ENCODE results near the gene CTIF. TPM values are rescaled to one million over a fixed set of nuclear protein-coding genes. Genes with fewer than 3 reads are reported as not detected.

CTIF gene
- polyA plus RNA-seq, 3 donors = 0.38 to 8.7 (median 1.2) TPM

DNA sequence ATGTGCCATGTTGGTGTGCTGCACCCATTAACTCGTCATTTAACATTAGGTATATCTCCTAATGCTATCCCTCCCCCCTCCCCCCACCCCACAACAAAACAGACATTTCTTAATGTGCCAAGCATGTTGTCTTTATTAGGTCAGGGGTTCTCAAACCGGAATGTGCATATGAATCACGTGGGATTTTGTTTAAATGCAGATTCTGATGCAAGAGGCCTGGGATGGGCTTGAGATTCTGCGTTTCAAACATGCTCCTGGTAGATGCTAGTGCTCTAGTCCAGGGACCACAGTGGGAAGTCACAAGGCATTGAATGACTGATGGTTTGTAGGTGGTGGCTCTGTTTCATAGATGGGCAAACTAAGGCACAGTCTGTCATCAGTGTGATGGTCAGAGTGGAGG is 227.2 kb downstream of the CTIF start:
- H3K27me3 ChIP-seq (ENCODE audit: control insufficient read depth in 2 of 2, insufficient read depth in 2 of 2, low read length in 2 of 2) = no peaks in the 10 kb centered on the region
- intact Hi-C loops (cut with micrococcal nuclease) = loop anchor here in 1 of 2 donors (10.0 kb wide), 1 partner anchor 61 kb away; no protein-coding TSS in a partner anchor
- no peaks in the 10 kb centered on the region for H4K20me1 ChIP-seq (ENCODE audit: insufficient read depth, low read length)
- peaks cover 3 to 10% of the 10 kb centered on the region in 2 donors for H3K4me1 ChIP-seq (ENCODE audit: control insufficient read depth in 1 of 2, insufficient read depth in 2 of 2, low read length in 2 of 2)
- peaks cover 0 to 44% of the 10 kb centered on the region in 2 donors for H3K36me3 ChIP-seq (replicated peaks in 1 of 2; ENCODE audit: control insufficient read depth in 1 of 2, insufficient read depth in 2 of 2, low read length in 2 of 2)
- no peak overlapping the region for H2AFZ ChIP-seq (ENCODE audit: insufficient read depth, low read depth, low read length, poor library complexity, severe bottlenecking)
- no peaks in the 10 kb centered on the region for H3K9me3 ChIP-seq (replicated peaks in 1 of 2; ENCODE audit: control insufficient read depth in 1 of 2, insufficient read depth in 1 of 2, low read length in 2 of 2)
- Mint-ChIP-seq H3K9me3 (peaks cover 0 to 3% (median 0%) of the 10 kb centered on the region in 7 donors), H3K27ac (no peak overlapping the region), H3K4me3 (no peak overlapping the region), H3K4me1 (peaks cover 17% of the 10 kb centered on the region), H3K36me3 (peaks cover 61 to 63% of the 10 kb centered on the region in 2 donors), H3K27me3 (ENCODE audit: low read depth in 3 of 3) (peaks cover 0 to 2% (median 1%) of the 10 kb centered on the region in 3 donors)
- H3K4me2 ChIP-seq (replicated peaks; ENCODE audit: extremely low read depth, low read length, poor library complexity, severe bottlenecking) = no peak overlapping the region
- no peak overlapping the region for H3K9ac ChIP-seq (ENCODE audit: insufficient read depth, low read length, poor library complexity, severe bottlenecking)
- 97% methylated on average over 3 of the region's 4 CpGs for WGBS (ENCODE audit: insufficient coverage)
- H3K27ac ChIP-seq (ENCODE audit: low read depth in 1 of 2, low read length in 2 of 2) = no peak overlapping the region
- no peak for DNase-seq
- H3K4me3 ChIP-seq (replicated peaks in 1 of 3; ENCODE audit: low read depth in 2 of 3, low read length in 3 of 3) = no peak overlapping the region
- no peaks in the 10 kb centered on the region for H3K79me2 ChIP-seq (ENCODE audit: insufficient read depth, low read length)
- TF ChIP-seq, protein P1, sequence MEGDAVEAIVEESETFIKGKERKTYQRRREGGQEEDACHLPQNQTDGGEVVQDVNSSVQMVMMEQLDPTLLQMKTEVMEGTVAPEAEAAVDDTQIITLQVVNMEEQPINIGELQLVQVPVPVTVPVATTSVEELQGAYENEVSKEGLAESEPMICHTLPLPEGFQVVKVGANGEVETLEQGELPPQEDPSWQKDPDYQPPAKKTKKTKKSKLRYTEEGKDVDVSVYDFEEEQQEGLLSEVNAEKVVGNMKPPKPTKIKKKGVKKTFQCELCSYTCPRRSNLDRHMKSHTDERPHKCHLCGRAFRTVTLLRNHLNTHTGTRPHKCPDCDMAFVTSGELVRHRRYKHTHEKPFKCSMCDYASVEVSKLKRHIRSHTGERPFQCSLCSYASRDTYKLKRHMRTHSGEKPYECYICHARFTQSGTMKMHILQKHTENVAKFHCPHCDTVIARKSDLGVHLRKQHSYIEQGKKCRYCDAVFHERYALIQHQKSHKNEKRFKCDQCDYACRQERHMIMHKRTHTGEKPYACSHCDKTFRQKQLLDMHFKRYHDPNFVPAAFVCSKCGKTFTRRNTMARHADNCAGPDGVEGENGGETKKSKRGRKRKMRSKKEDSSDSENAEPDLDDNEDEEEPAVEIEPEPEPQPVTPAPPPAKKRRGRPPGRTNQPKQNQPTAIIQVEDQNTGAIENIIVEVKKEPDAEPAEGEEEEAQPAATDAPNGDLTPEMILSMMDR (IDR thresholded peaks at IDR 0.05) = no peak

DNA sequence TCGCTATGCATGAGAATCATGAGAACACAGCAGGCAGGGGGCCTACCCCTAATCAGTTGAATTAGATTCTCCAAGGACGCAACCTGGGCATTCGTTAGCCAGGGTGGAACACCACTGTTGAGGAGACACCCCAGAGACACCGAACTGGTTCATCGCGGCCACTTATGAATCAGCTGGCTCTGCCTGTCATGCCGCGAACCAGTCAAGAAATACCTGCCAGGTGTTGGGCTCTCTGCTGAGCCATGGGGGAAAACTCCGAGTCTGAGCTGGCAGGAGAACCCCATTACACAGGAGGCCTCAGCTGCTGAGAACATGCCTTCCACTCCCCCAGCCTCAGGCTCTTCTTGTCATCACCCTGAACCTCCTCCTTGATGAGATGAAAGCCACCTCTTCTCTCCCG is 227.7 kb downstream of the CTIF start:
- no peaks in the 10 kb centered on the region for H3K79me2 ChIP-seq (ENCODE audit: insufficient read depth, low read length)
- H3K4me1 Mint-ChIP-seq = peaks cover 17% of the 10 kb centered on the region
- TF ChIP-seq, protein P1 (IDR thresholded peaks at IDR 0.05) = no peak
- H3K36me3 ChIP-seq (replicated peaks in 1 of 2; ENCODE audit: control insufficient read depth in 1 of 2, insufficient read depth in 2 of 2, low read length in 2 of 2) = peaks cover 0 to 40% of the 10 kb centered on the region in 2 donors
- no peak overlapping the region for H3K4me3 Mint-ChIP-seq
- no peaks in the 10 kb centered on the region for H3K9me3 Mint-ChIP-seq
- H3K4me2 ChIP-seq (replicated peaks; ENCODE audit: extremely low read depth, low read length, poor library complexity, severe bottlenecking) = no peak overlapping the region
- DNase-seq = no peak
- peaks cover 58 to 60% of the 10 kb centered on the region in 2 donors for H3K36me3 Mint-ChIP-seq
- H3K27me3 ChIP-seq (ENCODE audit: control insufficient read depth in 2 of 2, insufficient read depth in 2 of 2, low read length in 2 of 2) = no peaks in the 10 kb centered on the region
- H3K27me3 Mint-ChIP-seq (ENCODE audit: low read depth in 3 of 3) = peaks cover 0 to 2% (median 2%) of the 10 kb centered on the region in 3 donors
- peak overlapping the region in 1 of 7 donors; percentile 56 for H3K27ac Mint-ChIP-seq
- no peak overlapping the region for H3K4me3 ChIP-seq (replicated peaks in 1 of 3; ENCODE audit: low read depth in 2 of 3, low read length in 3 of 3)
- intact Hi-C loops (cut with micrococcal nuclease) = loop anchor here in 1 of 2 donors (10.0 kb wide), 1 partner anchor 62 kb away; no protein-coding TSS in a partner anchor
- peaks cover 4 to 12% of the 10 kb centered on the region in 2 donors for H3K4me1 ChIP-seq (ENCODE audit: control insufficient read depth in 1 of 2, insufficient read depth in 2 of 2, low read length in 2 of 2)
- no peak overlapping the region for H2AFZ ChIP-seq (ENCODE audit: insufficient read depth, low read depth, low read length, poor library complexity, severe bottlenecking)
- H3K9ac ChIP-seq (ENCODE audit: insufficient read depth, low read length, poor library complexity, severe bottlenecking) = no peak overlapping the region
- no peak overlapping the region for H3K27ac ChIP-seq (ENCODE audit: low read depth in 1 of 2, low read length in 2 of 2)
- no peaks in the 10 kb centered on the region for H3K9me3 ChIP-seq (replicated peaks in 1 of 2; ENCODE audit: control insufficient read depth in 1 of 2, insufficient read depth in 1 of 2, low read length in 2 of 2)
- 98% methylated on average over 10 of the region's 10 CpGs for WGBS (ENCODE audit: insufficient coverage)
- no peaks in the 10 kb centered on the region for H4K20me1 ChIP-seq (ENCODE audit: insufficient read depth, low read length)
